ENCODE measurements around the gene INPP5D.
"Not testable (repeated sequence)": the region's sequence is repeated elsewhere in the genome, so short reads cannot be mapped to it uniquely, and the experiment has no call there.

DNA sequence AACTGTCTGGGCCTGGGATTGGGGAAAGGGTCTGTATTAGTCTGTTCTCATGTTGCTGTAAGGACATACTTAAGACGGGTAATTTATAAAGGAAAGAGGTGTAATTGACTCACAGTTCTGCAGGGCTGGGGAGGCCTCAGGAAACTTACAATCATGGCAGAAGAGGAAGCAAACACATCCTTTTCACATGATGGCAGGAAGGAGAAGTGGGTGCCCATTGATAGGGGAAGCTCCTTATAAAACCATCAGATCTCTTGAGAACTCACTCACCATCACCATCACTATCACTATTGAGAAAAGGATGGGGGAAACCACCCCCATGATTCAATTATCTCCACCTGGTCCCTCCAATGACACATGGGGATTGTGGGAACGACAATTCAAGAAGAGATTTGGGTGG, 130.9 kb downstream of the INPP5D start:
- TF ChIP-seq, protein P1, sequence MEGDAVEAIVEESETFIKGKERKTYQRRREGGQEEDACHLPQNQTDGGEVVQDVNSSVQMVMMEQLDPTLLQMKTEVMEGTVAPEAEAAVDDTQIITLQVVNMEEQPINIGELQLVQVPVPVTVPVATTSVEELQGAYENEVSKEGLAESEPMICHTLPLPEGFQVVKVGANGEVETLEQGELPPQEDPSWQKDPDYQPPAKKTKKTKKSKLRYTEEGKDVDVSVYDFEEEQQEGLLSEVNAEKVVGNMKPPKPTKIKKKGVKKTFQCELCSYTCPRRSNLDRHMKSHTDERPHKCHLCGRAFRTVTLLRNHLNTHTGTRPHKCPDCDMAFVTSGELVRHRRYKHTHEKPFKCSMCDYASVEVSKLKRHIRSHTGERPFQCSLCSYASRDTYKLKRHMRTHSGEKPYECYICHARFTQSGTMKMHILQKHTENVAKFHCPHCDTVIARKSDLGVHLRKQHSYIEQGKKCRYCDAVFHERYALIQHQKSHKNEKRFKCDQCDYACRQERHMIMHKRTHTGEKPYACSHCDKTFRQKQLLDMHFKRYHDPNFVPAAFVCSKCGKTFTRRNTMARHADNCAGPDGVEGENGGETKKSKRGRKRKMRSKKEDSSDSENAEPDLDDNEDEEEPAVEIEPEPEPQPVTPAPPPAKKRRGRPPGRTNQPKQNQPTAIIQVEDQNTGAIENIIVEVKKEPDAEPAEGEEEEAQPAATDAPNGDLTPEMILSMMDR (optimal IDR thresholded peaks at IDR 0.05 in 1 of 3, IDR thresholded peaks at IDR 0.05 in 1 of 3, conservative IDR thresholded peaks at IDR 0.05 in 1 of 3; ENCODE audit: extremely low read depth in 1 of 3, insufficient read depth in 2 of 3, low read length in 3 of 3) = not testable (repeated sequence)
- not testable (repeated sequence) for TF ChIP-seq EZH2 (IDR thresholded peaks at IDR 0.05; ENCODE audit: low read length)
